HG03025 (cell line): Measurements from ENCODE around the gene NAP1L4.

ENCODE experiments used
- ATAC-seq: cut with Tn5 transposase; IDR thresholded peaks from one replicate; pipeline ENCODE4 v1.9.1; 2021; ENCODE audit warnings: mild to moderate bottlenecking, moderate library complexity; ENCODE audit not compliant: unreplicated experiment, low FRiP score

NAP1L4 gene

GRCh38 chr11:2995893-2996554 lies 3.9 kb upstream of the NAP1L4 start:
- ATAC-seq: no peak

DNA sequence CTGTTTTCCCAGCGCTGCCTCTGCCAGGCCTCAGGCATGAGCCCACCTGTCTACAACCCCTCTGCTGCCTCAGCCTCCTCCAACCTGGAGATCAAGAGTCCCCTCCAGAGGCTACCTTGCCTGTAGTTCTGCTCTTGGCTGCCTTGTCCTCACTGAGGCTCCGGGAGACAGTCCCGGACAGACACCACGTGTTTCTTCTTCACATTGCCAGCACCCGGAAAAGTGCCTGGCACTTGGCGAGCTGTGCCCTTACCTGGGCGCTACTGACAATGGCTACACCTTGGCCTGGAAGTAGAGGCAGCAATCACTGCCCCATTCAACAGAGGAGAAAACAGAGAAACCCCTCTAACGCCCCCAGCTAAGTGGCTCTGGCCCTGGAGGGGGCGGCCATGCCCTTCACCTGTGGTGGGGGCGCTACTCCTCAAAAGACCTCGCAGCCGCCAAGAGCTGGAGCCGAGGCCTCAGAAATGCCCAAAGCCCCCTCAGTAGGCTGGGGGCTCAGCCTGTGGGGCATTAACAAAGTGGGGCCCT lies 3.0 kb upstream of the NAP1L4 start:
- no peak for ATAC-seq

DNA sequence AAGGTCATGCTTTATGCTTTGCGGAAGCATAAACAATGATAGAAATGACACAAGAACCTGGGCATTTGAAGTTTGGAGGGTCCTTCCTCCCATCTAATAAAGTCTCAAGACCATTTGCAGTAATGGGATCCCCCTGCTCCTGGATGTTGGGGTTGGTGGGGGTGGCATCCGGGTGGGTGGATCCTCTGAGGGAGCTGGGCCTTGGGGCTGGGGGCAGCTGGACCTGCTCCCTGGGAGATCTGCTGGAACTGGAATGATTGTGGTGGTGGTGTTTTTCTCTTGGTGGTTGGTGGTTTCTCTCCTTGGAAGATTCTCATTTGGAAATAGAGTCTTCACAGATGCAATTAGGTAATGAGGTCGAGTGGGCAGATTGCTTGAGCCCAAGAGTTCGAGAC lies 2.2 kb upstream of the NAP1L4 start:
- no peak for ATAC-seq

DNA sequence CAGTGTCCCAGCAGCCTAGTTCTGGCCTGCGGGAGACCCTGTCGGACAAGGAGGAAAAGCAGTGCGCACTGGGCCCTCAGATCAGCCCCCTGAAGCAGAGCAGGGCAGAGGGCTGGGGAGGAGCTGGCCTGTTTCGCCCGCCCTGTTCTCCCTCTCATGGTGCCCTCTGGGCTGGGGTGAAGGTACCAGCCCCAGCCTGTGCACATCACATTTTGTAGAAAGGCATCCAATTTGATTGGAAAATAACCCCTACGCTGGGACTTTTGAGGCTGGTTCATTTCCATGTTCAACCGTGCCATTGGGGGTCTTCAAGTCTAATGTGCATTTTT lies 832 bp upstream of the NAP1L4 start:
- ATAC-seq: no peak

GRCh38 chr11:2991452-2992233 lies 486 bp downstream of the NAP1L4 start:
- ATAC-seq: peak; percentile 31

- no peak for ATAC-seq
Observed at GRCh38 chr11:2990617-2991451, 1.3 kb downstream of the NAP1L4 start.

- no peak for ATAC-seq
Observed at GRCh38 chr11:2989551-2989950, 2.6 kb downstream of the NAP1L4 start.

DNA sequence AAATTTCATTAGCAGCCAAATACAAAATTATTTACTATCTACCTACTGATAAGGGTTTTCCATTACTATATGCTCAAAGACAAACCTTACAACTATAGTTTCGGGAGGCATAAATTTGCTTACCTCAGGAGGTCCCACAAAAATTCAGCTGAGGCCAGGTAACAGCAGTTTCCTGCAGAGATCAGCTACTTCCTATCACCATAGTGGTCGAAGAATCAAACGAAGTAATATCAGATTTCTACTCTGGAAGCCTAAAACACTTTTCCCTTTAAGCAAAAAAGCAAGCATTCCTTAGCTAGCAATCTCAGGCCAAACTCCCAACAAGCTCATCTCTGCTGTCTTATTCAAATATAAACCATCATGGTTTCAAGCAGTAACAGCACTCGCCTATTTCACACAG lies 3.1 kb downstream of the NAP1L4 start:
- no peak for ATAC-seq

DNA sequence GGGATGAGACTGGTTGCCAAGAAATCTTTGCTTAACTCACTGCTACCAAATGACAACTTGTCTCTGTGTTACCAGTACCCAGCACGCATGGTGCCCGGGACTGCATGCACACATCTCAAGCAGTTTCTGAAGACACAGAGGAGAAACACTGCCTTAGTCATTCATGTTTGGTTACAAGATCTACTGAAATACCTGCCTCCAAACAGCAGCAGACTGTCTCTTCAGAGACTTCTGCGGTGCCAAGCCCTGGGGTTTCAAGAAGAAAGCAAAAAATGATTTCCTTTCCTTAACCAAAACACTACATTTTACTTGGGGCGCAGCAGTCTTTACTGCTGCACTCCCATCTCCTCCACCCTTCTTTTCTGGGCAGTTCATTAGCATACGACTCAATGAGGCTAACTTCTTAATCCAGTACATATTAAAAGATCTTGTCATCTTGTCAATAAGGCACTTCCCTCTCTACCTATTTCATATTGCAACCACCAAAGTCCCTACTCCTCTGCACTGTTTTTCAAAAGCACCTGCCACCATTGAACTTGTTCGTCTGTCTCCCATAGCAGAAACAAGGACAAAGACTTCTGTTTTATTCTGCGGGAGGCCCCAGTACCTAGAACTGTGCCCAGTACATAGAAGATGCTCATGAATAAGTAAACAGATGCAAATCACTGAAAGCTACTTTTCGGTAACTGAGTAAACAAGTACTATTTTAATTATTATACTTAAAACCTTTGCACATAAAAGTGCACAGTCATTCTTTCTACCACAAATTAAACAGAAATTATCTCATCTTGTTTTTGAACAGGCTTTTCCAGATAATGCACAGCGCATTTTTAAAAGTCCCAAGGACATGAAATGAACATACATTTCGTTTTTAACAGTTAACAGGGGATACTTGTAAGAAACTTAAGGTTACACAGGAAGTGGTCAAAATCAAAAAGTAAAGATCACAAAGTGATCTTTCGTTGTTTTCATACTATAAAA lies 4.0 kb downstream of the NAP1L4 start:
- no peak for ATAC-seq

GRCh38 chr11:2983908-2984307 lies 8.2 kb downstream of the NAP1L4 start:
- ATAC-seq: no peak

DNA sequence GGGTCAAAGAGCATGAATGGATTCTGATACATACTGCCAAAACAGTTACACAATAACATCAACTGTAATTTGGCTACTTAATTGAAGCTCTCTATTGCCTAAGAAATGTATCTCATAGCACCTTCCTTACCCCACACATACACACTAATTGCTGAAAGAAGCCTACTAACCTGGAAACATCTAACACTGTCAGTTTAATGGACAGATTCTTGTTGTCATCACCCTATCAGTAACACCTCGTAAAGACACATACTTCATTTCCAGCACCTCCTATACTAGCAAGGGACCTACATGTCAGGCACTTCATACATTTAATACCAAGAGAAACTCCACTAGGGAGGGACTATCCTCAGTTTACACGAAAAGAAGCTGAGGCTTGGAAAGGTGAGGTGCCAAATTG lies 9.9 kb downstream of the NAP1L4 start:
- ATAC-seq: no peak

- no peak for ATAC-seq
Observed at GRCh38 chr11:2981130-2981529, 11.0 kb downstream of the NAP1L4 start.

- ATAC-seq: no peak
Observed at GRCh38 chr11:2980168-2980840, 11.8 kb downstream of the NAP1L4 start.

DNA sequence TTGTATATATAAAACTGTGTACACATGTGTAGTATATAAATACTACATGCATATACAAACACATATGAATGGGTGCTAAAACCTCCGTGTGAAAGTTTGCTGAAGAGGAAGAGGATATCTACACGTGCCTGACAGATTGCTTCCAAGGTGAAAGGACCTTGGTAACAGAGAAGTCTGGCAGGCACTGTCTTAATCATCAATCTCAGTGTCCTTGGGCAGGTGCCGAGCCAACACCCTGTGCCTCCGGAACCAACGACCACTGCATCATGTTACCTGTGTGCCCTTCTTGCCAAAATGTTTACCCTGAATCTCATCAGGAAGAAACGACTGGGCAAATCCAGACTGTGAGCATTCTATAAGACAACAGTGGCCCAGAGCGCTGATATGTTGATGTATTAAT lies 15.0 kb downstream of the NAP1L4 start:
- no peak for ATAC-seq

GRCh38 chr11:2976294-2977063 lies 15.7 kb downstream of the NAP1L4 start:
- ATAC-seq: no peak

GRCh38 chr11:2975594-2975993 lies 16.5 kb downstream of the NAP1L4 start:
- no peak for ATAC-seq

DNA sequence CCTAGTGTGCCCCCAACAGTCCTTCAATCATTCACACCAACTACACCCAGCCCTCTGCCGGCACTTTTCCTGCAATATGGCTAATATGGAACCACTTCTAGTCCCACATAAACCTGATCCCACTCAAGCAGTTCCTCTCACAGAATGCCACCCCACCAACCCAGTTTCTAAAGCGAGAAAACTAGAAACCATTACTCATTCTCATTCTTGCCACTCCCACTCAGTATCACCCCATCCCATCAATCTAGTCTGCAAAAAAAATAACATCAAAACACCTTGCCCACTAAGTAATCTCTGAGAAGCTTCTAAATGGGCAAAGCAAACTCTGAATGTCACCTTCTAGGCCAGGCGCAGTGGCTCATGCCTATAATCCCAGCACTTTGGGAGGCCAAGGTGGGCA lies 17.9 kb downstream of the NAP1L4 start:
- ATAC-seq: no peak

DNA sequence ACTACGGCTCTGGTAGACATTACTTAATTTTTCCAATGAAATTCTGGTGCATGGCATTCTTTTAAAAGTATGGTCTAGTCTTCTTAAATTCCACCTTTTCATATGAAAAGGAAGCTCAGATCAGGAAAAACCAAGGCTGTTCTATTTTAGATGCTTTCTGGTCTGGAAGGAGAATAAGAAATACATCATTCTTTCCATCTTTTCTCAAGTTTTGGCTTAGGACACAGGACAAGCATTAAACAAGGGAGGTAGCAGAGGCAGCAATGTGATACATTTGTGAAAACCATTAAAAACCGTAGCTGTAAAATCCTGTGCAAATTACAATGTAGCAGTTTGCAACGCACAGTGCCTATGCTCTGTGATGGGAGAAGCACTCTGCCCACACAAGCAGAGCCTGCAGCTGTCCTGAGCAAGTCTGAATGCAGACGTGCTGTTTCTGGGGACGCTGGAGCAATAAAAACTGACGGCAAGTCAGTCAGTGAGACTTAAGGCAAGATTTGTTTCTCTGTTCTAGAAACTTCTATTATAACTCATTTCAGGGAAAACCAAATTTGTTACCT lies 23.7 kb downstream of the NAP1L4 start:
- ATAC-seq: no peak
